ENCODE results near the gene SMARCC1.

Gene SMARCC1

GRCh38 chr3:47579875-47580274 is 201.8 kb downstream of the SMARCC1 start:
- H3K9me3 ChIP-seq (ENCODE audit: control insufficient read depth, insufficient read depth, low read length), result no peaks in the 10 kb centered on the region
- H3K27me3 ChIP-seq (ENCODE audit: control insufficient read depth, insufficient read depth, low read length), result peaks cover 10% of the 10 kb centered on the region; the same call in 1 of the 2 replicates
- H3K27ac ChIP-seq (ENCODE audit: low read length), result no peak overlapping the region
- no peaks in the 10 kb centered on the region; the same call in 1 of the 2 replicates for H3K4me1 ChIP-seq (ENCODE audit: control insufficient read depth, insufficient read depth, low read length)
- no peak for DNase-seq (ENCODE audit: low read depth, low spot score)
- H3K4me3 ChIP-seq (ENCODE audit: low read length), result no peak overlapping the region
- no CpG with 5 or more reads among the region's 2 CpGs for WGBS (ENCODE audit: insufficient coverage, insufficient read length)
- no peaks in the 10 kb centered on the region for H3K36me3 ChIP-seq (ENCODE audit: control insufficient read depth, insufficient read depth, low read length)

GRCh38 chr3:47578691-47579632 is 202.7 kb downstream of the SMARCC1 start, which contains the start of gene CSPG5:
TSS of gene CSPG5 (minus strand) at chr3:47578865. CDS start at chr3:47578693, 172 bp downstream.
- no peak for DNase-seq (ENCODE audit: low read depth, low spot score)
- no peaks in the 10 kb centered on the region for H3K36me3 ChIP-seq (ENCODE audit: control insufficient read depth, insufficient read depth, low read length)
- peak within 1 kb of the TSS; percentile 58 for H3K4me3 ChIP-seq (ENCODE audit: low read length)
- H3K27me3 ChIP-seq (ENCODE audit: control insufficient read depth, insufficient read depth, low read length), result peaks cover 10% of the 10 kb centered on the region; the same call in 1 of the 2 replicates
- H3K27ac ChIP-seq (ENCODE audit: low read length), result no peak within 1 kb of the TSS
- no CpG with 5 or more reads among the region's 121 CpGs for WGBS (ENCODE audit: insufficient coverage, insufficient read length)
- H3K9me3 ChIP-seq (ENCODE audit: control insufficient read depth, insufficient read depth, low read length), result no peaks in the 10 kb centered on the region
- no peaks in the 10 kb centered on the region; the same call in 1 of the 2 replicates for H3K4me1 ChIP-seq (ENCODE audit: control insufficient read depth, insufficient read depth, low read length)

- WGBS (ENCODE audit: insufficient coverage, insufficient read length), result no CpG with 5 or more reads among the region's 57 CpGs
- Histone ChIP-seq H3K4me3 (ENCODE audit: low read length) (peak overlapping the region; percentile 58; the same call in 1 of the 2 replicates), H3K36me3 (ENCODE audit: control insufficient read depth, insufficient read depth, low read length) (no peaks in the 10 kb centered on the region), H3K9me3 (ENCODE audit: control insufficient read depth, insufficient read depth, low read length) (no peaks in the 10 kb centered on the region), H3K4me1 (ENCODE audit: control insufficient read depth, insufficient read depth, low read length) (no peaks in the 10 kb centered on the region; the same call in 1 of the 2 replicates), H3K27ac (ENCODE audit: low read length) (no peak overlapping the region), H3K27me3 (ENCODE audit: control insufficient read depth, insufficient read depth, low read length) (peaks cover 10% of the 10 kb centered on the region; the same call in 1 of the 2 replicates)
- DNase-seq (ENCODE audit: low read depth, low spot score), result no peak
These were observed 203.5 kb downstream of the SMARCC1 start for GRCh38 chr3:47578119-47578632.

GRCh38 chr3:47577583-47578118 is 204.0 kb downstream of the SMARCC1 start:
- Histone ChIP-seq H3K27ac (ENCODE audit: low read length) (no peak overlapping the region), H3K27me3 (ENCODE audit: control insufficient read depth, insufficient read depth, low read length) (peaks cover 10% of the 10 kb centered on the region; the same call in 1 of the 2 replicates), H3K36me3 (ENCODE audit: control insufficient read depth, insufficient read depth, low read length) (no peaks in the 10 kb centered on the region), H3K4me3 (ENCODE audit: low read length) (peak overlapping the region; percentile 58; the same call in 1 of the 2 replicates), H3K9me3 (ENCODE audit: control insufficient read depth, insufficient read depth, low read length) (no peaks in the 10 kb centered on the region), H3K4me1 (ENCODE audit: control insufficient read depth, insufficient read depth, low read length) (no peaks in the 10 kb centered on the region; the same call in 1 of the 2 replicates)
- DNase-seq (ENCODE audit: low read depth, low spot score), result no peak
- no CpG with 5 or more reads among the region's 49 CpGs for WGBS (ENCODE audit: insufficient coverage, insufficient read length)

GRCh38 chr3:47573190-47574172 is 208.2 kb downstream of the SMARCC1 start:
- no CpG with 5 or more reads among the region's 9 CpGs for WGBS (ENCODE audit: insufficient coverage, insufficient read length)
- no peak overlapping the region for H3K4me3 ChIP-seq (ENCODE audit: low read length)
- peaks cover 4% of the 10 kb centered on the region; the same call in 1 of the 2 replicates for H3K27me3 ChIP-seq (ENCODE audit: control insufficient read depth, insufficient read depth, low read length)
- H3K4me1 ChIP-seq (ENCODE audit: control insufficient read depth, insufficient read depth, low read length), result no peaks in the 10 kb centered on the region; the same call in 1 of the 2 replicates
- H3K36me3 ChIP-seq (ENCODE audit: control insufficient read depth, insufficient read depth, low read length), result no peaks in the 10 kb centered on the region
- no peak overlapping the region for H3K27ac ChIP-seq (ENCODE audit: low read length)
- no peak for DNase-seq (ENCODE audit: low read depth, low spot score)
- H3K9me3 ChIP-seq (ENCODE audit: control insufficient read depth, insufficient read depth, low read length), result no peaks in the 10 kb centered on the region

GRCh38 chr3:47571391-47572175 is 210.1 kb downstream of the SMARCC1 start:
- no peak for DNase-seq (ENCODE audit: low read depth, low spot score)
- H3K4me3 ChIP-seq (ENCODE audit: low read length), result no peak overlapping the region
- no peaks in the 10 kb centered on the region for H3K4me1 ChIP-seq (ENCODE audit: control insufficient read depth, insufficient read depth, low read length)
- H3K27ac ChIP-seq (ENCODE audit: low read length), result no peak overlapping the region
- H3K27me3 ChIP-seq (ENCODE audit: control insufficient read depth, insufficient read depth, low read length), result no peaks in the 10 kb centered on the region
- no peaks in the 10 kb centered on the region for H3K9me3 ChIP-seq (ENCODE audit: control insufficient read depth, insufficient read depth, low read length)
- no CpG with 5 or more reads among the region's 10 CpGs for WGBS (ENCODE audit: insufficient coverage, insufficient read length)
- H3K36me3 ChIP-seq (ENCODE audit: control insufficient read depth, insufficient read depth, low read length), result no peaks in the 10 kb centered on the region

GRCh38 chr3:47568901-47569300 is 212.8 kb downstream of the SMARCC1 start:
- H3K36me3 ChIP-seq (ENCODE audit: control insufficient read depth, insufficient read depth, low read length), result no peaks in the 10 kb centered on the region
- no peaks in the 10 kb centered on the region for H3K9me3 ChIP-seq (ENCODE audit: control insufficient read depth, insufficient read depth, low read length)
- WGBS (ENCODE audit: insufficient coverage, insufficient read length), result no CpG with 5 or more reads among the region's 6 CpGs
- H3K27ac ChIP-seq (ENCODE audit: low read length), result no peak overlapping the region
- H3K4me1 ChIP-seq (ENCODE audit: control insufficient read depth, insufficient read depth, low read length), result no peaks in the 10 kb centered on the region
- H3K27me3 ChIP-seq (ENCODE audit: control insufficient read depth, insufficient read depth, low read length), result no peaks in the 10 kb centered on the region
- no peak for DNase-seq (ENCODE audit: low read depth, low spot score)
- H3K4me3 ChIP-seq (ENCODE audit: low read length), result no peak overlapping the region

GRCh38 chr3:47567149-47567548 is 214.5 kb downstream of the SMARCC1 start:
- Histone ChIP-seq H3K9me3 (ENCODE audit: control insufficient read depth, insufficient read depth, low read length) (no peaks in the 10 kb centered on the region), H3K4me1 (ENCODE audit: control insufficient read depth, insufficient read depth, low read length) (no peaks in the 10 kb centered on the region), H3K4me3 (ENCODE audit: low read length) (no peak overlapping the region), H3K36me3 (ENCODE audit: control insufficient read depth, insufficient read depth, low read length) (no peaks in the 10 kb centered on the region), H3K27me3 (ENCODE audit: control insufficient read depth, insufficient read depth, low read length) (no peaks in the 10 kb centered on the region), H3K27ac (ENCODE audit: low read length) (no peak overlapping the region)
- no peak for DNase-seq (ENCODE audit: low read depth, low spot score)
- no CpG with 5 or more reads among the region's 4 CpGs for WGBS (ENCODE audit: insufficient coverage, insufficient read length)

GRCh38 chr3:47566667-47567066 is 215.0 kb downstream of the SMARCC1 start:
- H3K9me3 ChIP-seq (ENCODE audit: control insufficient read depth, insufficient read depth, low read length), result no peaks in the 10 kb centered on the region
- no peaks in the 10 kb centered on the region for H3K36me3 ChIP-seq (ENCODE audit: control insufficient read depth, insufficient read depth, low read length)
- no peaks in the 10 kb centered on the region for H3K4me1 ChIP-seq (ENCODE audit: control insufficient read depth, insufficient read depth, low read length)
- no peak overlapping the region for H3K4me3 ChIP-seq (ENCODE audit: low read length)
- no peaks in the 10 kb centered on the region for H3K27me3 ChIP-seq (ENCODE audit: control insufficient read depth, insufficient read depth, low read length)
- DNase-seq (ENCODE audit: low read depth, low spot score), result no peak
- H3K27ac ChIP-seq (ENCODE audit: low read length), result no peak overlapping the region
- no CpG with 5 or more reads among the region's 9 CpGs for WGBS (ENCODE audit: insufficient coverage, insufficient read length)
